Posterior cingulate gyrus (tissue), 11 donors: ENCODE measurements around the gene HSD17B14.
"Not testable (repeated sequence)": the region's sequence is repeated elsewhere in the genome, so short reads cannot be mapped to it uniquely, and the experiment has no call there.

Experiments used
- DNase-seq, 10 donors: peaks; one replicate each; pipeline versions ENCODE4 v3.0.0 to v3.0.0-alpha.2; 2020 to 2021; ENCODE audit warnings: mixed read lengths in 3 of 10
- intact Hi-C: fragments of 100-400 bp; cut with DNase I; formaldehyde crosslinking; loops from one replicate; pipeline ENCODE4 v1.15.1; 2023

Gene HSD17B14

GRCh38 chr19:48836089-48837017, at the start of gene HSD17B14:
Gene HSD17B14, minus strand, starts transcription at chr19:48836491. Its CDS starts 80 bp downstream, at chr19:48836411.
- intact Hi-C loops = no loop called here
- DNase-seq = peak in 1 of 10 donors; percentile 13

GRCh38 chr19:48883726-48884125, 47.4 kb upstream of the HSD17B14 start:
- no peak for DNase-seq
- intact Hi-C loops = no loop called here

GRCh38 chr19:48881741-48882657, 45.7 kb upstream of the HSD17B14 start:
- intact Hi-C loops = no loop called here
- no peak for DNase-seq

GRCh38 chr19:48879696-48880095, 43.4 kb upstream of the HSD17B14 start:
- DNase-seq, intact Hi-C loops: not testable (repeated sequence)

- intact Hi-C loops = no loop called here
- no peak for DNase-seq
Observed at GRCh38 chr19:48879025-48879637, 42.8 kb upstream of the HSD17B14 start.

GRCh38 chr19:48878196-48879024, 42.1 kb upstream of the HSD17B14 start:
- no peak for DNase-seq
- intact Hi-C loops = no loop called here

GRCh38 chr19:48877855-48878195, 41.5 kb upstream of the HSD17B14 start:
- intact Hi-C loops = no loop called here
- DNase-seq = no peak

- DNase-seq, intact Hi-C loops: not testable (repeated sequence)
Observed at GRCh38 chr19:48876043-48876981, 40.0 kb upstream of the HSD17B14 start.

- peak in 1 of 10 donors; percentile 2 for DNase-seq
- intact Hi-C loops = no loop called here
Observed at GRCh38 chr19:48874303-48875135, 38.2 kb upstream of the HSD17B14 start.

- intact Hi-C loops = no loop called here
- DNase-seq = no peak
Observed at GRCh38 chr19:48873476-48874302, 37.4 kb upstream of the HSD17B14 start.

GRCh38 chr19:48872884-48873475, 36.7 kb upstream of the HSD17B14 start:
- intact Hi-C loops = no loop called here
- peak in 5 of 10 donors; percentile 19 to 81 (median 50) for DNase-seq

- peak; percentile 96 to 100 (median 99) for DNase-seq
- intact Hi-C loops = no loop called here
Observed at GRCh38 chr19:48872182-48872883, 36.0 kb upstream of the HSD17B14 start, which contains the start of gene PPP1R15A. Gene PPP1R15A, plus strand, starts transcription at chr19:48872421. Its CDS starts 813 bp downstream, at chr19:48873234.

- DNase-seq, intact Hi-C loops: not testable (repeated sequence)
Observed at GRCh38 chr19:48871471-48872181, 35.3 kb upstream of the HSD17B14 start.

GRCh38 chr19:48870048-48870447, 33.8 kb upstream of the HSD17B14 start:
- intact Hi-C loops = no loop called here
- DNase-seq = no peak
